ENCODE results near the gene WDFY3.
"Not testable (repeated sequence)": the region's sequence is repeated elsewhere in the genome, so short reads cannot be mapped to it uniquely, and the experiment has no call there.

Gene WDFY3

GRCh38 chr4:84849051-84849640, 117.3 kb downstream of the WDFY3 start:
- DNase-seq: no peak

- no peak for DNase-seq
Measured at GRCh38 chr4:84848432-84848831, 118.1 kb downstream of the WDFY3 start.

- no peak for DNase-seq
Measured at GRCh38 chr4:84847978-84848377, 118.5 kb downstream of the WDFY3 start.

GRCh38 chr4:84846985-84847384, 119.5 kb downstream of the WDFY3 start:
- DNase-seq: no peak

GRCh38 chr4:84841435-84841834, 125.1 kb downstream of the WDFY3 start:
- DNase-seq: no peak

- no peak for DNase-seq
Measured at GRCh38 chr4:84837751-84838150, 128.7 kb downstream of the WDFY3 start.

GRCh38 chr4:84829633-84830032, 136.9 kb downstream of the WDFY3 start:
- not testable (repeated sequence) for DNase-seq

GRCh38 chr4:84826681-84827080, 139.8 kb downstream of the WDFY3 start:
- DNase-seq: no peak

- DNase-seq: no peak
Measured at GRCh38 chr4:84825701-84826341, 140.7 kb downstream of the WDFY3 start.

- DNase-seq: no peak
Measured at GRCh38 chr4:84821064-84821463, 145.4 kb downstream of the WDFY3 start.

GRCh38 chr4:84814094-84814750, 152.3 kb downstream of the WDFY3 start:
- no peak for DNase-seq

- DNase-seq: no peak
Measured at GRCh38 chr4:84809946-84810345, 156.5 kb downstream of the WDFY3 start.

GRCh38 chr4:84808332-84808731, 158.2 kb downstream of the WDFY3 start:
- DNase-seq: no peak

GRCh38 chr4:84806541-84806940, 159.9 kb downstream of the WDFY3 start:
- not testable (repeated sequence) for DNase-seq

- DNase-seq: no peak
Measured at GRCh38 chr4:84804136-84804535, 162.4 kb downstream of the WDFY3 start.

- no peak for DNase-seq
Measured at GRCh38 chr4:84803720-84804119, 162.8 kb downstream of the WDFY3 start.

- DNase-seq: no peak
Measured at GRCh38 chr4:84803116-84803515, 163.4 kb downstream of the WDFY3 start.

- DNase-seq: no peak
Measured at GRCh38 chr4:84800256-84800655, 166.2 kb downstream of the WDFY3 start.

- no peak for DNase-seq
Measured at GRCh38 chr4:84799318-84799717, 167.2 kb downstream of the WDFY3 start.

- no peak for DNase-seq
Measured at GRCh38 chr4:84796394-84796793, 170.1 kb downstream of the WDFY3 start.

GRCh38 chr4:84792366-84793301, 173.9 kb downstream of the WDFY3 start:
- DNase-seq: no peak

GRCh38 chr4:84790769-84791565, 175.5 kb downstream of the WDFY3 start:
- DNase-seq: no peak

All from activated CD4-positive, CD25-positive, alpha-beta regulatory T cell (primary cell).